OCI-LY7 (cell line): Measurements from ENCODE around the gene OGG1. TPM values are rescaled to one million over a fixed set of nuclear protein-coding genes. Genes with fewer than 3 reads are reported as not detected.
A peak's percentile ranks its signal among the peaks of the same experiment; 100 is the strongest.

Experiments used
- BruUV-seq: library from RNA; stranded (reverse); fragments of 400-500 nt; replicated peaks from 2 replicates; lab custom pipeline; 2021; lab: Mats Ljungman, UMichigan
- CTCF ChIA-PET: fragments of 300-600 bp; sonication (Branson Sonifier 250); formaldehyde crosslinking; loops from one replicate; lab custom pipeline; 2022; ENCODE audit warnings: antibody characterized with exemption; ENCODE audit not compliant: unreplicated experiment; lab: Charles Lee
- POLR2A ChIA-PET: fragments of 300-600 bp; sonication (Branson Sonifier 250); formaldehyde crosslinking; loops from one replicate; lab custom pipeline; 2022; ENCODE audit warnings: antibody characterized with exemption; lab: Charles Lee
- DNase-seq: peaks from one replicate; pipeline ENCODE4 v3.0.0-alpha.2; 2015; ENCODE audit warnings: low spot score
- H2AFZ ChIP-seq: fragments of 200-600 bp; sonication (generic), shearing (Covaris generic); 2 replicates; pipeline ENCODE4 v1.6.1; 2014; ENCODE audit warnings: mild to moderate bottlenecking, antibody characterized with exemption, low read length, moderate library complexity
- H3K27ac ChIP-seq: fragments of 200-600 bp; sonication (generic); 2 replicates; pipeline ENCODE4 v1.5.1; 2014; ENCODE audit warnings: mixed run types, low read depth, mild to moderate bottlenecking, moderate library complexity, low read length, inconsistent platforms; ENCODE audit not compliant: poor library complexity, severe bottlenecking
- H3K36me3 ChIP-seq: fragments of 200-600 bp; sonication (generic); 2 replicates; pipeline ENCODE4 v1.6.1; 2014; ENCODE audit warnings: mild to moderate bottlenecking, antibody characterized with exemption, low read length, moderate library complexity, mixed read lengths; ENCODE audit not compliant: insufficient read depth
- H3K4me1 ChIP-seq: fragments of 200-600 bp; sonication (generic); 2 replicates; pipeline ENCODE4 v1.5.1; 2014; ENCODE audit warnings: mild to moderate bottlenecking, low read length; ENCODE audit not compliant: insufficient read depth, poor library complexity, severe bottlenecking
- H3K4me2 ChIP-seq: fragments of 200-600 bp; sonication (generic); 2 replicates; pipeline ENCODE4 v1.6.1; 2014; ENCODE audit warnings: mild to moderate bottlenecking, low read length
- H3K4me3 ChIP-seq: fragments of 200-600 bp; sonication (generic); 2 replicates; pipeline ENCODE4 v1.5.1; 2014; ENCODE audit warnings: mild to moderate bottlenecking, low read depth, low read length; ENCODE audit not compliant: poor library complexity, severe bottlenecking
- H3K79me2 ChIP-seq: fragments of 200-600 bp; sonication (generic); 2 replicates; pipeline ENCODE4 v1.6.1; 2016; ENCODE audit warnings: low read depth, mild to moderate bottlenecking, low read length, moderate library complexity, mixed read lengths; ENCODE audit not compliant: insufficient read depth
- H3K9me2 ChIP-seq: fragments of 200-600 bp; sonication (generic); 2 replicates; pipeline ENCODE4 v1.6.1; 2016; ENCODE audit warnings: mild to moderate bottlenecking, low read length, mixed read lengths; ENCODE audit not compliant: insufficient read depth
- H3K9me3 ChIP-seq: fragments of 200-600 bp; sonication (generic); 2 replicates; pipeline ENCODE4 v1.6.1; 2014; ENCODE audit warnings: mild to moderate bottlenecking, mixed run types, low read length, mixed read lengths
- H4K20me1 ChIP-seq: fragments of 200-600 bp; sonication (generic); 2 replicates; pipeline ENCODE4 v1.6.1; 2014; ENCODE audit warnings: mild to moderate bottlenecking, antibody characterized with exemption, low read length, moderate library complexity, mixed read lengths; ENCODE audit not compliant: insufficient read depth
- CTCF ChIP-seq: fragments of 200-600 bp; sonication (generic); conservative IDR thresholded peaks from 2 replicates; pipeline ENCODE4 v1.5.1; 2014; ENCODE audit warnings: mild to moderate bottlenecking, antibody characterized with exemption, low read length, moderate library complexity, mixed read lengths
- EZH2phosphoT487 ChIP-seq: fragments of 200-600 bp; sonication (generic); IDR thresholded peaks from 2 replicates; pipeline ENCODE4 v1.6.1; 2018; ENCODE audit warnings: low read depth, borderline replicate concordance, mild to moderate bottlenecking, mixed run types, antibody characterized with exemption, low read length, moderate library complexity, mixed read lengths
- intact Hi-C: fragments of 100-400 bp; cut with micrococcal nuclease; formaldehyde crosslinking; loops from one replicate; pipeline ENCODE4 v1.10.0; 2022; ENCODE audit not compliant: unreplicated experiment
- total RNA-seq, 2 experiments: library from RNA; depleted of rRNA in 1 of 2; stranded (reverse); fragments of >200 nt in 1 of 2; shearing (Covaris generic) in 1 of 2; gene quantifications; 2 replicates each; pipeline ENCODE4 v1.2.3, GENCODE V29; 2014 to 2022

Gene OGG1
- total RNA-seq, 2 experiments from 2014 or later: 119 to 121 TPM

- Histone ChIP-seq H4K20me1 (no peaks in the 10 kb centered on the region), H3K9me2 (no peaks in the 10 kb centered on the region), H3K4me3 (no peak overlapping the region), H3K4me1 (peaks cover 31% of the 10 kb centered on the region), H3K36me3 (peaks cover 75% of the 10 kb centered on the region), H2AFZ (no peak overlapping the region), H3K79me2 (no peaks in the 10 kb centered on the region), H3K9me3 (no peaks in the 10 kb centered on the region), H3K27ac (no peak overlapping the region), H3K4me2 (no peak overlapping the region)
- no peak for DNase-seq
- CTCF ChIA-PET: no interaction called here
- intact Hi-C loops: no loop called here
- POLR2A ChIA-PET: no interaction called here
- BruUV-seq: no TSS peak
- TF ChIP-seq EZH2phosphoT487: no peak
- no peak for TF ChIP-seq CTCF
Measured at GRCh38 chr3:9785602-9786001, 35.9 kb downstream of the OGG1 start.

GRCh38 chr3:9786209-9786739, 36.5 kb downstream of the OGG1 start:
- ChIA-PET CTCF (no interaction called here), POLR2A (no interaction called here)
- Histone ChIP-seq H3K4me2 (no peak overlapping the region), H4K20me1 (no peaks in the 10 kb centered on the region), H3K27ac (no peak overlapping the region), H3K36me3 (peaks cover 74% of the 10 kb centered on the region), H2AFZ (no peak overlapping the region), H3K9me2 (no peaks in the 10 kb centered on the region), H3K4me1 (peaks cover 31% of the 10 kb centered on the region), H3K79me2 (peaks cover 5% of the 10 kb centered on the region; the same call in 1 of the 2 replicates), H3K9me3 (no peaks in the 10 kb centered on the region), H3K4me3 (no peak overlapping the region)
- TF ChIP-seq EZH2phosphoT487: no peak
- intact Hi-C loops: no loop called here
- no TSS peak for BruUV-seq
- DNase-seq: no peak

GRCh38 chr3:9786825-9787669, 37.3 kb downstream of the OGG1 start:
- no peaks in the 10 kb centered on the region for H4K20me1 ChIP-seq
- ChIA-PET POLR2A (no interaction called here), CTCF (no interaction called here)
- no TSS peak for BruUV-seq
- no peak for DNase-seq
- intact Hi-C loops: no loop called here
- H3K4me1 ChIP-seq: peaks cover 29% of the 10 kb centered on the region
- H3K9me3 ChIP-seq: no peaks in the 10 kb centered on the region
- peak; percentile 82 for TF ChIP-seq CTCF
- TF ChIP-seq EZH2phosphoT487: no peak
- H3K36me3 ChIP-seq: peaks cover 68% of the 10 kb centered on the region
- H2AFZ ChIP-seq: no peak overlapping the region
- H3K9me2 ChIP-seq: no peaks in the 10 kb centered on the region
- H3K4me2 ChIP-seq: no peak overlapping the region
- peaks cover 13% of the 10 kb centered on the region; the same call in 1 of the 2 replicates for H3K79me2 ChIP-seq
- no peak overlapping the region for H3K4me3 ChIP-seq
- H3K27ac ChIP-seq: peak overlapping the region; percentile 3
